D721Med (cell line): ENCODE measurements around the gene CPOX.

Experiments used
- DNase-seq: peaks from one replicate; pipeline ENCODE4 v3.0.0; 2011; ENCODE audit warnings: low spot score; ENCODE audit not compliant: insufficient read length
- FAIRE-seq: peaks from 2 replicates; lab custom pipeline; 2011; peaks lifted over from hg19 to GRCh38; lab: Jason Lieb, UNC
- TF ChIP-seq, protein P1 (sequence below): IDR thresholded peaks from 2 replicates; pipeline ENCODE4 v1.5.1; 2012; ENCODE audit warnings: mild to moderate bottlenecking, control low read depth; ENCODE audit not compliant: insufficient read depth; ENCODE audit errors: missing control alignments

The CPOX gene

GRCh38 chr3:98530676-98531075 lies 62.7 kb downstream of the CPOX start:
- TF ChIP-seq, protein P1, sequence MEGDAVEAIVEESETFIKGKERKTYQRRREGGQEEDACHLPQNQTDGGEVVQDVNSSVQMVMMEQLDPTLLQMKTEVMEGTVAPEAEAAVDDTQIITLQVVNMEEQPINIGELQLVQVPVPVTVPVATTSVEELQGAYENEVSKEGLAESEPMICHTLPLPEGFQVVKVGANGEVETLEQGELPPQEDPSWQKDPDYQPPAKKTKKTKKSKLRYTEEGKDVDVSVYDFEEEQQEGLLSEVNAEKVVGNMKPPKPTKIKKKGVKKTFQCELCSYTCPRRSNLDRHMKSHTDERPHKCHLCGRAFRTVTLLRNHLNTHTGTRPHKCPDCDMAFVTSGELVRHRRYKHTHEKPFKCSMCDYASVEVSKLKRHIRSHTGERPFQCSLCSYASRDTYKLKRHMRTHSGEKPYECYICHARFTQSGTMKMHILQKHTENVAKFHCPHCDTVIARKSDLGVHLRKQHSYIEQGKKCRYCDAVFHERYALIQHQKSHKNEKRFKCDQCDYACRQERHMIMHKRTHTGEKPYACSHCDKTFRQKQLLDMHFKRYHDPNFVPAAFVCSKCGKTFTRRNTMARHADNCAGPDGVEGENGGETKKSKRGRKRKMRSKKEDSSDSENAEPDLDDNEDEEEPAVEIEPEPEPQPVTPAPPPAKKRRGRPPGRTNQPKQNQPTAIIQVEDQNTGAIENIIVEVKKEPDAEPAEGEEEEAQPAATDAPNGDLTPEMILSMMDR: no peak
- DNase-seq (no peak), FAIRE-seq (no peak)

- FAIRE-seq: no peak
- no peak for DNase-seq
- TF ChIP-seq, protein P1: no peak
These were observed 63.5 kb downstream of the CPOX start for GRCh38 chr3:98529856-98530459.
